Loucy (cell line): Measurements from ENCODE around the gene DOLPP1.
"Not testable (repeated sequence)": the region's sequence is repeated elsewhere in the genome, so short reads cannot be mapped to it uniquely, and the experiment has no call there.

ENCODE experiments used
- H2AFZ ChIP-seq: fragments of 200-600 bp; sonication (generic); 2 replicates; pipeline ENCODE4 v1.6.0; 2016; ENCODE audit warnings: antibody characterized with exemption, mild to moderate bottlenecking, low read length, moderate library complexity
- H3F3A ChIP-seq: fragments of 200-600 bp; 2 replicates; pipeline ENCODE4 v1.6.0; 2016; ENCODE audit warnings: antibody characterized with exemption, low read depth, mild to moderate bottlenecking
- H3K27me3 ChIP-seq: fragments of 200-600 bp; sonication (generic); 2 replicates; pipeline ENCODE4 v1.6.1; 2014; ENCODE audit warnings: low read length, mild to moderate bottlenecking; ENCODE audit not compliant: insufficient read depth, poor library complexity, severe bottlenecking
- H3K36me3 ChIP-seq: fragments of 200-600 bp; sonication (generic); 2 replicates; pipeline ENCODE4 v1.6.1; 2016; ENCODE audit warnings: low read length; ENCODE audit not compliant: insufficient read depth
- H3K4me1 ChIP-seq: fragments of 200-600 bp; sonication (generic); 2 replicates; pipeline ENCODE4 v1.5.1; 2014; ENCODE audit warnings: low read length, mild to moderate bottlenecking; ENCODE audit not compliant: insufficient read depth, poor library complexity, severe bottlenecking
- H3K4me2 ChIP-seq: fragments of 200-600 bp; sonication (generic); 2 replicates; pipeline ENCODE4 v1.6.0; 2014; ENCODE audit warnings: antibody characterized with exemption, low read length, low read depth, mild to moderate bottlenecking; ENCODE audit not compliant: poor library complexity, severe bottlenecking
- H3K4me3 ChIP-seq: fragments of 200-600 bp; sonication (generic); 2 replicates; pipeline ENCODE4 v1.5.1; 2014; ENCODE audit warnings: low read length, mild to moderate bottlenecking, mixed read lengths; ENCODE audit not compliant: poor library complexity, severe bottlenecking
- H3K79me2 ChIP-seq: fragments of 200-600 bp; sonication (generic); 2 replicates; pipeline ENCODE4 v1.6.1; 2014; ENCODE audit warnings: low read length; ENCODE audit not compliant: insufficient read depth
- H3K9ac ChIP-seq: fragments of 200-600 bp; sonication (generic); 2 replicates; pipeline ENCODE4 v1.6.0; 2014; ENCODE audit warnings: mild to moderate bottlenecking, low read depth, low read length, moderate library complexity; ENCODE audit not compliant: poor library complexity, severe bottlenecking
- H3K9me2 ChIP-seq: fragments of 200-600 bp; sonication (generic); replicated peaks from 2 replicates; pipeline ENCODE4 v1.6.1; 2016; ENCODE audit warnings: low read depth, low read length, mixed read lengths
- H3K9me3 ChIP-seq: fragments of 200-600 bp; sonication (generic); 2 replicates; pipeline ENCODE4 v1.6.1; 2014; ENCODE audit warnings: mild to moderate bottlenecking, antibody characterized with exemption, low read length, low read depth; ENCODE audit not compliant: insufficient read depth
- H4K20me1 ChIP-seq: fragments of 200-600 bp; sonication (generic); 2 replicates; pipeline ENCODE4 v1.6.0; 2014; ENCODE audit warnings: antibody characterized with exemption, low read length, mild to moderate bottlenecking; ENCODE audit not compliant: insufficient read depth, poor library complexity, severe bottlenecking
- EZH2phosphoT487 ChIP-seq: fragments of 200-600 bp; IDR thresholded peaks from 2 replicates; pipeline ENCODE4 v1.6.1; 2018; ENCODE audit warnings: antibody characterized with exemption, mild to moderate bottlenecking, moderate library complexity, borderline replicate concordance
- TF ChIP-seq, protein P1 (sequence below): fragments of 200-600 bp; sonication (generic); conservative IDR thresholded peaks from 2 replicates; pipeline ENCODE4 v1.5.1; 2014; ENCODE audit warnings: mild to moderate bottlenecking, antibody characterized with exemption, low read length

Gene DOLPP1

GRCh38 chr9:129126749-129127618, 46.1 kb downstream of the DOLPP1 start:
- H3K36me3 ChIP-seq, result peaks cover 52% of the 10 kb centered on the region; the same call in 1 of the 2 replicates
- TF ChIP-seq, protein P1, sequence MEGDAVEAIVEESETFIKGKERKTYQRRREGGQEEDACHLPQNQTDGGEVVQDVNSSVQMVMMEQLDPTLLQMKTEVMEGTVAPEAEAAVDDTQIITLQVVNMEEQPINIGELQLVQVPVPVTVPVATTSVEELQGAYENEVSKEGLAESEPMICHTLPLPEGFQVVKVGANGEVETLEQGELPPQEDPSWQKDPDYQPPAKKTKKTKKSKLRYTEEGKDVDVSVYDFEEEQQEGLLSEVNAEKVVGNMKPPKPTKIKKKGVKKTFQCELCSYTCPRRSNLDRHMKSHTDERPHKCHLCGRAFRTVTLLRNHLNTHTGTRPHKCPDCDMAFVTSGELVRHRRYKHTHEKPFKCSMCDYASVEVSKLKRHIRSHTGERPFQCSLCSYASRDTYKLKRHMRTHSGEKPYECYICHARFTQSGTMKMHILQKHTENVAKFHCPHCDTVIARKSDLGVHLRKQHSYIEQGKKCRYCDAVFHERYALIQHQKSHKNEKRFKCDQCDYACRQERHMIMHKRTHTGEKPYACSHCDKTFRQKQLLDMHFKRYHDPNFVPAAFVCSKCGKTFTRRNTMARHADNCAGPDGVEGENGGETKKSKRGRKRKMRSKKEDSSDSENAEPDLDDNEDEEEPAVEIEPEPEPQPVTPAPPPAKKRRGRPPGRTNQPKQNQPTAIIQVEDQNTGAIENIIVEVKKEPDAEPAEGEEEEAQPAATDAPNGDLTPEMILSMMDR, result no peak
- no peak for TF ChIP-seq EZH2phosphoT487
- H3K4me3 ChIP-seq, result no peak overlapping the region
- H3K9me2 ChIP-seq, result no peaks in the 10 kb centered on the region
- H2AFZ ChIP-seq, result no peak overlapping the region
- no peaks in the 10 kb centered on the region for H3K27me3 ChIP-seq
- H3K4me1 ChIP-seq, result no peaks in the 10 kb centered on the region
- no peaks in the 10 kb centered on the region for H3F3A ChIP-seq
- no peak overlapping the region for H3K4me2 ChIP-seq
- H4K20me1 ChIP-seq, result no peaks in the 10 kb centered on the region
- H3K79me2 ChIP-seq, result no peaks in the 10 kb centered on the region
- no peaks in the 10 kb centered on the region for H3K9me3 ChIP-seq
- H3K9ac ChIP-seq, result no peak overlapping the region

- Histone ChIP-seq H3K27me3 (no peaks in the 10 kb centered on the region), H3K9ac (no peak overlapping the region), H3K4me2 (no peak overlapping the region), H2AFZ (no peak overlapping the region), H3K9me2 (no peaks in the 10 kb centered on the region), H3K9me3 (no peaks in the 10 kb centered on the region), H3K4me3 (no peak overlapping the region), H3K79me2 (no peaks in the 10 kb centered on the region), H3F3A (no peaks in the 10 kb centered on the region), H4K20me1 (no peaks in the 10 kb centered on the region), H3K36me3 (peaks cover 47% of the 10 kb centered on the region; the same call in 1 of the 2 replicates), H3K4me1 (no peaks in the 10 kb centered on the region)
- TF ChIP-seq EZH2phosphoT487, result no peak
- TF ChIP-seq, protein P1, result no peak
Observed at GRCh38 chr9:129128689-129129088, 47.8 kb downstream of the DOLPP1 start.

- H3K4me2 ChIP-seq, H3K9me2 ChIP-seq, H4K20me1 ChIP-seq, H3K9ac ChIP-seq, H3K9me3 ChIP-seq, H2AFZ ChIP-seq, H3K27me3 ChIP-seq, H3K4me3 ChIP-seq, H3K4me1 ChIP-seq, H3F3A ChIP-seq, H3K79me2 ChIP-seq: not testable (repeated sequence)
- H3K36me3 ChIP-seq, result peaks cover 47% of the 10 kb centered on the region; the same call in 1 of the 2 replicates
Observed at GRCh38 chr9:129130271-129130670, 49.4 kb downstream of the DOLPP1 start.

DNA sequence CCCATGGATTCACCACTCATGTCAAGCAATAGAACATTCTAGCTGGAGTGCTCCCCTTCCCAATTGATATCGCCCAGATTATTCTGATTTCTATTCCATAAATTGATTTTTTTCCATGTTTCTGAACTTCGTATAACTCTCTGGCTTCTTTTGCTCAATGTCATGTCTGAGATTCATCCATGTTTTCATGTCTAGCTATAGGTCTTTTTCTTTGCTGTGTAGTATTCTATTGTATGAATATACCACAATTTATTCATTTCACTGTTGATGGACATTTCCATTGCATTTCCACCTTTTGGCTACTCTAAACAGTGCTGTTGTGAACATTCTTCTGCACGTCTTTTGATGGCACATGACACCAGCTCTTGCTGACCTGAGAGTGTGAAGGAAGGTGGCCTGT, 49.9 kb downstream of the DOLPP1 start:
- no peak overlapping the region for H3K4me2 ChIP-seq
- H3F3A ChIP-seq, result no peaks in the 10 kb centered on the region
- no peaks in the 10 kb centered on the region for H3K9me3 ChIP-seq
- H3K4me3 ChIP-seq, result no peak overlapping the region
- H4K20me1 ChIP-seq, result no peaks in the 10 kb centered on the region
- H3K79me2 ChIP-seq, result no peaks in the 10 kb centered on the region
- no peak overlapping the region for H2AFZ ChIP-seq
- H3K27me3 ChIP-seq, result no peaks in the 10 kb centered on the region
- no peaks in the 10 kb centered on the region for H3K4me1 ChIP-seq
- H3K9ac ChIP-seq, result no peak overlapping the region
- peaks cover 47% of the 10 kb centered on the region; the same call in 1 of the 2 replicates for H3K36me3 ChIP-seq
- no peaks in the 10 kb centered on the region for H3K9me2 ChIP-seq
- TF ChIP-seq, protein P1, result no peak
- no peak for TF ChIP-seq EZH2phosphoT487
